HG02588 (cell line): ENCODE measurements around the gene ENSA.
A peak's percentile ranks its signal among the peaks of the same experiment; 100 is the strongest.
"Not testable (repeated sequence)": the region's sequence is repeated elsewhere in the genome, so short reads cannot be mapped to it uniquely, and the experiment has no call there.

Experiments used
- ATAC-seq: cut with Tn5 transposase; IDR thresholded peaks from one replicate; pipeline ENCODE4 v1.9.1; 2021; ENCODE audit warnings: mild to moderate bottlenecking, moderate library complexity; ENCODE audit not compliant: unreplicated experiment

Gene ENSA

DNA sequence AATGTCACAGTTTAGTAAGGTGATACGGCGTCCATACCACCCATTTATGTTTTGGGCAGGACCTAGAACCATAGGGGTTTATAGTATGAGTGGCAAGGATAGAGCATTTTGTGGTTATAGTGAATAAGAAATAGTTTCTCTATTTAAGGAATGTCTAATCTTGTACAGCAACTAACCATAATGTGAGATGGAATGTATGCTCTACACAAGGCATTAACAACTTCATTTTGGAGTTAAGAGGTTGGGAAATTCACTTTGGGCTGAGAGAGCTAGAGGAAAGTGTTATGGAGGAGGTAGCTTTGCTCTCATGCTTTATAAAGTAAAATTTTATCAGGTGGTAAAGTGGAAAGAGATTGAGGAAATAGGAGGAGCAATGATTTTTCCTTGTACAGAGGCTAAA lies 47.0 kb downstream of the ENSA start:
- ATAC-seq: no peak

- not testable (repeated sequence) for ATAC-seq
These were observed 47.5 kb downstream of the ENSA start for GRCh38 chr1:150581962-150582361.

GRCh38 chr1:150581437-150581836 lies 48.0 kb downstream of the ENSA start:
- not testable (repeated sequence) for ATAC-seq

DNA sequence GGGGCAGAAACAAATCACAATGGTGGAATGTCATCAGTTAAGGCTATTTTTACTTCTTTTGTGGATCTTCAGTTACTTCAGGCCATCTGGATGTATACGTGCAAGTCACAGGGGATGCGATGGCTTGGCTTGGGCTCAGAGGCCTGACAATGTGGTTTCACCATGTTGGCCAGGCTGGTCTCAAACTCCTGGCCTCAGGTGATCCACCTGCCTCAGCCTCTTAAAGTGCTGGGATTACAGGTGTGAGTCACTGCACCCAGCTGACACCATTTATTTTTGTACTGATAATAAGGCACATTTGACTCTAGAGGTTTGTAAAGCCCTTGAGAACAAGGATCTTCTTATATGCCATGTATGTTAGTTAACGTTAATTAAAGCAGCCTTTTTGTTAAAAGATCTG lies 48.4 kb downstream of the ENSA start:
- ATAC-seq: not testable (repeated sequence)

DNA sequence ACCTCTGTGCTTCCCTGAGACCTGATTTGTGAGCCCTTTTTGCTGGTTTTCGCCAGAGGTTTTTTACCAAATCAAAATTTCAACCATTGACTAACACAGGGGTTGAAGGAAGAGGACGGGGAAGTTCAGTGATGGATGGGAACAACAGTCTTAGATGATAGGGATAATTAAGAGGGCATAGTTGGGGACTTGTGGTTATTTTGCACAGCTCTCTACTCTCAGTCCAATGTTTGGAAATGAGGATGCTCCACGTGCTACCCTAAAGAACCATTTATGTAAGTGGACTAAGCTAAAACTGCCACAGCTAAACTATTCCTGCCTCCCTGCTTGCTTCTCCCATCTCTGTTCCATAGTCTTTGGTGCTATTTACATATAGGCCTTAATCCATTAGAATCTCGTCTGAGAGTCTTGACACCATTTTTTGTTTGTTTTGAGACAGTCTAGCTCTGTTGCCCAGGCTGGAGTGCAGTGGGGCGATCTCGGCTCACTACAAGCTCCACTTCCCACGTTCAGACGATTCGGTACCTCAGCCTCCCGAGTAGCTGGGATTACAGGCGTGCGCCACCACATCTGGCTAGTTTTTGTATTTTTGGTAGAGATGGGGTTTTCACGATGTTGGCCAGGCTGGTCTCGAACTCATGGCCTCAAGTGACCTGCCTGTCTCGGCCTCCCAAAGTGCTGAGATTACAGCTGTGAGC lies 49.3 kb downstream of the ENSA start:
- ATAC-seq: no peak

- ATAC-seq: peak; percentile 86
These were observed 50.1 kb downstream of the ENSA start, which contains the start of gene MCL1 for GRCh38 chr1:150579110-150579944. Gene MCL1, minus strand, starts transcription at chr1:150579610. Its CDS starts 80 bp downstream, at chr1:150579530.

DNA sequence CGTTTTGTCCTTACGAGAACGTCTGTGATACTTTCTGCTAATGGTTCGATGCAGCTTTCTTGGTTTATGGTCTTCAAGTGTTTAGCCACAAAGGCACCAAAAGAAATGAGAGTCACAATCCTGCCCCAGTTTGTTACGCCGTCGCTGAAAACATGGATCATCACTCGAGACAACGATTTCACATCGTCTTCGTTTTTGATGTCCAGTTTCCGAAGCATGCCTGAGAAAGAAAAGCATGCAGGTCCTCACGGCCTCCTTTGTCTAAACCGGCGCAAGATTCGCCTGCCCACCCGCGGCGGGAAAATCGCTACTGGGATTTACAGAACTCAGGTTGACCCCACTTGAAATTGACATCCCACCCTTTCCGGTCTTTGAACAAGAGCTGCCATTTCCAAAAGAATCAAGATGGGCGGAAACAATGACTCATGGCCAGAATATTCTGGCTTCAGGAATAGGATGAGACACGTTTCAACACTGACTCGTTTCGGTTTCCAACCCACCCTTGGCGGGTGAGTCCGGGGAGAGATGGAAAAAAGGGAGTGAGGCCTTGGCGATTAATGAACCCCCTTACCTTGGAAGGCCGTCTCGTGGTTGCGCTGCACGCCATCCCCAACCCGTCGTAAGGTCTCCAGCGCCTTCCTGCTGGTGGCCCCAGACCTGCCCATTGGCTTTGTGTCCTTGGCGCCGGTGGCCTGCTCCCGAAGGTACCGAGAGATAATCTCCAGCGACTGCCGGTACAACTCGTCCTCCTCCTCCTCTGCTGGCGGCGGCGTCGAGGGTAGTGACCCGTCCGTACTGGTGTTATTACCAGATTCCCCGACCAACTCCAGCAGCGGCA lies 50.9 kb downstream of the ENSA start:
- ATAC-seq: peak; percentile 4

DNA sequence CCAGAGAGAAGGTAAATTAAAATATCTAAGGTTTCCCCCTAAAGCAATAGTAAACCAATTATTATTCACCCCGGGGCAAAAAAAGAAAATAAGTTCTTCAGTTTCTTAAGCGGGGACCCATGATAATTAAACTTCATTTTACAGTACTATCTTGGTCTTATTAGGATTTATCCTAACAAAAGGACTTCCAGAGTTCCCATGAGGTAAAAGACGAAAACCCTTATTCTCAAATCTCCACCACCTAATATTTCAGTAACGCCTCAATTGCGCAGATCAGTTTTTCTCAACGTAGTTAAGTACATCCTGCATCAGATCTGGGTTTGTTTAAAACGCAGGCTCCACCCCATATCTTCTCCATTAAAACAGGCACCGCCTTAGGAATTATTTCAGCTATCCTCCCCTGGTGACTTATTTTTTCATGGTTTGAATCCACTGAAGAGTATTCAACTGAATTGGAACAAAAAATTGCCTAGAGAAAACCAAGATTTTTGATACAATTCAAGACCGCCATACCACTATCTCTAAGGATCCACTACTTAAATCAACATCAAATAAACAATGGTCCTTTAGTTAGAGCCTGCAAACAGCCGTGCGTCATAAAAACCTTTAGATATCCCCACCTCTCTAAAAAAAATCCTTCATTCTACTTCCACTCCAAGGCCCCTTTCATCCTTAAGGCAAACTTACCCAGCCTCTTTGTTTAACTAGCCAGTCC lies 51.7 kb downstream of the ENSA start:
- no peak for ATAC-seq

DNA sequence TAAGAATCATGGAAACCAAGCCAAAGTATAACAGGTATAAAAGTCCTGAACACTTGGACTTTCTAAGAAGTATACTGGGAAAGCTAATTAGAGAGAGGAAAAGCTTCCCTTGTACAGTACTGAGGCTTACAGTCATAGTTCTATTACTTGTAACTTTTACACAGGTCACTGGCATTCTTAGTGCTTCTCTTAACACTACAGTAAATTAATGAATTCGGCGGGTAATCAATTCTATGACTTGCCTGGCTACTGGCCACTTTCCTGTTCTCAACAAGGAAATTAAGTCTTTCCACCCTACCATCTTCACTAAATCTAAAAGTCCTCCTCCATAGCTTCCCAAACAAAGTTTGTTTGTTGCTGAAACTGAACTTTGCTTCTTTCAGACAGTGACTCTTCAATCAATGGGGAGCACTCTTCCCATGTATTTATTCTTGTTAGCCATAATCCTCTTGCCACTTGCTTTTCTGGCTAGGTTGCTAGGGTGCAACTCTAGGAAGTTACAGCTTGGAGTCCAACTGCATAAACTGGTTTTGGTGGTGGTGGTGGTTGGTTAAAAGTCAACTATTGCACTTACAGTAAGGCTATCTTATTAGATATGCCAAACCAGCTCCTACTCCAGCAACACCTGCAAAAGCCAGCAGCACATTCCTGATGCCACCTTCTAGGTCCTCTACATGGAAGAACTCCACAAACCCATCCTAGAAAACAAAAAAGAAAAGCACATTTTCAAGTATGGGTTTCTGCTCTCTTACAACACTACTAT lies 52.4 kb downstream of the ENSA start:
- no peak for ATAC-seq

GRCh38 chr1:150576367-150576711 lies 53.1 kb downstream of the ENSA start:
- no peak for ATAC-seq

DNA sequence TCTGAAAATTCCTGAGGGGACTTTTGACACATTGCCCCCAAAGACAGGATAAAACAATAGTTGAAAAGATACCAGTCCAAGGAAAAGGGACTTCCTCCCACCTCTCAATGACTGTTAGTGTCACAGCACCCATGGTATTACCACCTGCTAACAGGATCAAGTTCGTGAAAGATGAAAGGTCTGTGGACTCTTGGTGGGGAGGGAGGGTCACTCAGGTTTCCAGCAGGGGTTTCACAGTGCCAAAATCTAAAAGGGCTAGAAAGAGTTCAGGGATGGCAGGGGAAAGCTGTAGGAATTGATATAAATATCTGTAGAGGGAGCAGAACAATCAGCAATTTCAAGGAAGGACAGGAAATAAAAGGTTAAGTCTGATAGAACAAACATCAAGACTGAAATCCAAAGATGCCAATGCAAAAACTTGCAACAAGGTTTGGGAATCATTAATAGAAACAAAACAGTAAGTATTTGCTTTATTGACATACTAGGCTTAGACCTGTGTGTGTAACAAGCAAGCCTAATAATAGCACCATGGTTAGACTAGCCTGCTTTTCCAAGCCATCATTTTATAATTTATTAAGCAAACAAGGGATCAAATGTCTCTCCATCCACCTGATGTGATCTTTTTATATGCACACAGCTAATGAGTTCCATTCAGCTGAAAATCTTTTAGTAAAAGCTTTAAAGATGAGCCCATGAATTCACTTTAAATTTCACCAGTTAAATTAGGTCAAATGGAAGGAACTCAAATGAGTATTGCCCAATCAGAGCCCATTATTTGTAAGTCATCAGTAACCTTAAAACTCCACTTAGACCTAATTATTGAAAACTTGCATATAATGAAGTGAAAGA lies 53.7 kb downstream of the ENSA start:
- ATAC-seq: no peak

DNA sequence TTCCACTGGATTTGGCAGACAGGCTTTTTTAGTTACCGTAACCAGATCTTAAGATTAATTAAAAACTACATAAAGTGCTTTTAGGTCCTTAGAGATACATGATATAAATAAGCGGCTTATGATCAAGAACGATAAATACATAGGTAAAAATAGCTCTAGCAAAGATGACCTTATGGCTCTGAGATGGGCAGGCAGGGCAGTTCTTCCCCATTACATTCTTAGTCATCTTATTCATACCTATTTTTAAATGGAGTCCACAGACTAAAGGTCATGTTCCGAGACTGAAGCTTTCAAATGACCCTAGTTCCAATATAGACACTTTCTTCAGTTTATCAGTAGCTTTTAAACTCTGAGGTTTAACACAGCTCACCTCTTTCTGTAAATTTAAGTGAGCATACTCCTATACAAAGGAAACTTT lies 54.3 kb downstream of the ENSA start:
- ATAC-seq: no peak

GRCh38 chr1:150574260-150575071 lies 54.9 kb downstream of the ENSA start:
- no peak for ATAC-seq

- not testable (repeated sequence) for ATAC-seq
These were observed 55.8 kb downstream of the ENSA start for GRCh38 chr1:150573648-150574071.

DNA sequence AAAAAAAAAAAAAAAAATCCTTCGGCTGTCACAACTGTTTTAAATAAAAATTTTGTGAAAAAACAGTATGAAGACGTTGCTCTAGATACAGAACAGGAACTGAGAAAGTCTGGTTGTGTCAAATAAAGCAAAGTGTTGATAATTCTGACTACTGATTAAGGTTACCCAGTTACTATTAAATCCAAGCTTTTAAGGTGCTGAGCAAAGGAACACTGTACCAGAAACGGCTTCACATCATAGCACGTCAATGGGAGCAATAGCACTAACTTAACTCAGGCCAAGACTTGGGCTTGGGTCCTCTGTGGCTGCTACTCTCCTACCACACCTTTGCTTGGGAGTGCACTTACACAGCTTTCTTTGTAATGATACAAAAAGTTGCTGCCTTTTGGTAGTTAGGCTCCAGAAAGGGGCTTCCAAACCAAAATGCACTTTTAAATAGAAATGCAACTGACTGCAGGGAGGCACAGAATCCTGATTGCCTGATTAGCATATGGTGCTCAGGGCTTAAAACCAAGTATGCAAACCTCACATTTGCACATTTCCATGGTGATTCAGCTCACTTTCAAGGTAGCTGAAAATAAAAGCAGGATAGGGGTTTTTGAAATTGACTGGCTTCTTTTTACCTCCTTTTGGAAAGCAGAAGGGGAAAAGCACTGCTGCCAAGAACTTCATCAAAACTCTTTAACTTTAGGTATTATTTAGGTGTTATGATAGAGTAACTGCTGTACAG lies 56.3 kb downstream of the ENSA start:
- no peak for ATAC-seq
